H1 (cell line): Measurements from ENCODE around the gene TFF3. TPM values are rescaled to one million over a fixed set of nuclear protein-coding genes. Genes with fewer than 3 reads are reported as not detected.

Experiments used
- CTCF ChIA-PET: fragments of 300-600 bp; sonication (Branson Sonifier 250); formaldehyde crosslinking; loops from one replicate; lab custom pipeline; 2021; ENCODE audit not compliant: partially characterized antibody; lab: Charles Lee
- POLR2A ChIA-PET: fragments of 300-600 bp; sonication (Branson Sonifier 250); formaldehyde crosslinking; loops from one replicate; lab custom pipeline; 2021; ENCODE audit warnings: inconsistent platforms; ENCODE audit not compliant: partially characterized antibody; lab: Charles Lee
- DNase-seq, 2 experiments: peaks; one replicate each; pipeline versions ENCODE4 v3.0.0 to v3.0.0-alpha.2; 2010 to 2022; ENCODE audit warnings: low spot score in 2 of 2, low read depth in 1 of 2, mixed read lengths in 1 of 2
- FAIRE-seq: peaks from 2 replicates; lab custom pipeline; 2011; peaks lifted over from hg19 to GRCh38; lab: Jason Lieb, UNC
- H2AFZ ChIP-seq: 2 replicates; pipeline ENCODE4 v1.8.1; 2012; ENCODE audit warnings: low read length, inconsistent platforms
- H2AK5ac ChIP-seq: 2 replicates; pipeline ENCODE4 v1.6.1; 2013; ENCODE audit warnings: low read depth, low read length
- H2BK120ac ChIP-seq: replicated peaks from 2 replicates; pipeline ENCODE3; 2013; ENCODE audit warnings: low read depth, low read length, inconsistent platforms
- H2BK12ac ChIP-seq: 2 replicates; pipeline ENCODE4 v1.6.1; 2013; ENCODE audit warnings: low read depth, low read length
- H2BK15ac ChIP-seq: 2 replicates; pipeline ENCODE4 v1.6.1; 2013; ENCODE audit warnings: low read length
- H2BK20ac ChIP-seq: 2 replicates; pipeline ENCODE4 v1.6.1; 2013; ENCODE audit warnings: low read length
- H2BK5ac ChIP-seq: 2 replicates; pipeline ENCODE4 v1.6.1; 2013; ENCODE audit warnings: low read depth, low read length
- H3K14ac ChIP-seq: 2 replicates; pipeline ENCODE4 v1.6.1; 2013; ENCODE audit warnings: inconsistent platforms; ENCODE audit not compliant: insufficient read length
- H3K18ac ChIP-seq: 2 replicates; pipeline ENCODE4 v1.6.1; 2013; ENCODE audit warnings: low read length; ENCODE audit errors: extremely low read depth
- H3K23ac ChIP-seq: 2 replicates; pipeline ENCODE4 v1.6.1; 2013; ENCODE audit warnings: inconsistent platforms; ENCODE audit not compliant: insufficient read length
- H3K23me2 ChIP-seq: 2 replicates; pipeline ENCODE4 v1.6.1; 2013; ENCODE audit warnings: low read depth, low read length
- H3K27ac ChIP-seq: 2 replicates; pipeline ENCODE4 v1.6.1; 2011; ENCODE audit warnings: low read depth, low read length, inconsistent platforms
- H3K27me3 ChIP-seq, 4 experiments: replicated peaks in 1 of 4; 1 replicate in 1 of 4; 2 replicates in 3 of 4; pipeline versions ENCODE4 v1.6.1 to v1.8.1; 2011 to 2013; ENCODE audit warnings: low read length in 3 of 4, mild to moderate bottlenecking in 3 of 4, inconsistent platforms in 2 of 4, mixed read lengths in 2 of 4, moderate library complexity in 1 of 4; ENCODE audit not compliant: control insufficient read depth in 3 of 4, insufficient read depth in 3 of 4; ENCODE audit errors: extremely low read depth in 1 of 4
- H3K36me3 ChIP-seq, 4 experiments: 2 replicates each; pipeline versions ENCODE4 v1.6.1 to v1.8.1; 2011 to 2013; ENCODE audit warnings: mild to moderate bottlenecking in 4 of 4, low read length in 3 of 4, moderate library complexity in 2 of 4, control low read depth in 1 of 4, inconsistent platforms in 1 of 4; ENCODE audit not compliant: insufficient read depth in 4 of 4, control insufficient read depth in 2 of 4
- H3K4ac ChIP-seq: replicated peaks from 2 replicates; pipeline ENCODE3; 2013; ENCODE audit warnings: low read length, low read depth, mixed read lengths, inconsistent platforms; ENCODE audit not compliant: insufficient read length
- H3K4me1 ChIP-seq, 4 experiments: replicated peaks in 1 of 4; 1 replicate in 1 of 4; 2 replicates in 3 of 4; pipeline versions ENCODE4 v1.6.1 to v1.8.1; 2011 to 2013; ENCODE audit warnings: low read length in 3 of 4, inconsistent platforms in 2 of 4, mixed read lengths in 1 of 4; ENCODE audit not compliant: insufficient read depth in 4 of 4, control insufficient read depth in 3 of 4
- H3K4me2 ChIP-seq, 2 experiments: 2 replicates each; pipeline versions ENCODE4 v1.6.1 to v1.8.1; 2011 to 2013; ENCODE audit warnings: low read depth in 2 of 2, low read length in 2 of 2, control low read depth in 1 of 2, inconsistent platforms in 1 of 2, mild to moderate bottlenecking in 1 of 2; ENCODE audit not compliant: insufficient read depth in 1 of 2
- H3K4me3 ChIP-seq, 4 experiments: fragments of 200-600, 300-600 bp in 1 of 4; sonication (generic), shearing (Covaris generic), sonication (Bioruptor Twin) in 1 of 4; 2 replicates each; pipeline versions ENCODE4 v1.5.1 to v1.8.1; 2011 to 2016; ENCODE audit warnings: low read length in 4 of 4, low read depth in 3 of 4, control low read depth in 2 of 4, inconsistent platforms in 2 of 4, mild to moderate bottlenecking in 2 of 4, mixed read lengths in 1 of 4, moderate library complexity in 1 of 4; ENCODE audit not compliant: insufficient read depth in 2 of 4; ENCODE audit errors: extremely low read depth in 1 of 4
- H3K56ac ChIP-seq: replicated peaks from 2 replicates; pipeline ENCODE3; 2013; ENCODE audit warnings: low read depth, mild to moderate bottlenecking, mixed read lengths, low read length, inconsistent platforms; ENCODE audit not compliant: insufficient read length
- H3K79me1 ChIP-seq: 2 replicates; pipeline ENCODE4 v1.6.1; 2013; ENCODE audit warnings: low read depth, low read length, control low read depth
- H3K79me2 ChIP-seq, 2 experiments: 2 replicates each; pipeline versions ENCODE4 v1.6.1 to v1.8.1; 2012 to 2013; ENCODE audit warnings: low read length in 2 of 2, mild to moderate bottlenecking in 2 of 2, inconsistent platforms in 1 of 2; ENCODE audit not compliant: insufficient read depth in 2 of 2, control insufficient read depth in 1 of 2
- H3K9ac ChIP-seq, 4 experiments: replicated peaks in 1 of 4; 1 replicate in 1 of 4; 2 replicates in 3 of 4; pipeline versions ENCODE4 v1.6.1 to v1.8.1; 2011 to 2013; ENCODE audit warnings: low read depth in 3 of 4, low read length in 3 of 4, control low read depth in 2 of 4, mild to moderate bottlenecking in 2 of 4, moderate library complexity in 2 of 4, inconsistent platforms in 1 of 4; ENCODE audit errors: extremely low read depth in 1 of 4
- H3K9me3 ChIP-seq, 2 experiments: 2 replicates each; pipeline versions ENCODE4 v1.6.1 to v1.8.1; 2012 to 2013; ENCODE audit warnings: mild to moderate bottlenecking in 2 of 2, moderate library complexity in 2 of 2, control low read depth in 1 of 2, inconsistent platforms in 1 of 2, low read depth in 1 of 2, low read length in 1 of 2, mixed read lengths in 1 of 2; ENCODE audit not compliant: insufficient read depth in 2 of 2
- H4K20me1 ChIP-seq, 2 experiments: replicated peaks in 1 of 2; 2 replicates each; pipeline versions ENCODE3 to v1.8.1; 2011 to 2013; ENCODE audit warnings: inconsistent platforms in 2 of 2, low read length in 2 of 2, mild to moderate bottlenecking in 1 of 2; ENCODE audit not compliant: insufficient read depth in 2 of 2, control insufficient read depth in 1 of 2
- H4K5ac ChIP-seq: 2 replicates; pipeline ENCODE4 v1.6.1; 2013; ENCODE audit warnings: low read length, low read depth, mixed read lengths, inconsistent platforms; ENCODE audit not compliant: insufficient read length
- H4K8ac ChIP-seq: 2 replicates; pipeline ENCODE4 v1.8.0; 2013; ENCODE audit warnings: mild to moderate bottlenecking, moderate library complexity, low read length, inconsistent platforms; ENCODE audit not compliant: insufficient read depth; ENCODE audit errors: extremely low read depth
- H4K91ac ChIP-seq: replicated peaks from 2 replicates; pipeline ENCODE3; 2013; ENCODE audit warnings: low read length, mixed read lengths, inconsistent platforms; ENCODE audit not compliant: insufficient read length
- BACH1 ChIP-seq: IDR thresholded peaks from 2 replicates; pipeline ENCODE4 v1.6.1; 2012; ENCODE audit warnings: low read length, improper control_type of control experiment
- SIN3A ChIP-seq, 2 experiments: IDR thresholded peaks in 1 of 2; conservative IDR thresholded peaks in 1 of 2; 2 replicates each; pipeline ENCODE4 v1.6.1; 2011 to 2012; ENCODE audit warnings: low read length in 2 of 2, improper control_type of control experiment in 1 of 2, low read depth in 1 of 2, mild to moderate bottlenecking in 1 of 2
- SP1 ChIP-seq: IDR thresholded peaks from 2 replicates; pipeline ENCODE4 v1.6.1; 2011; ENCODE audit warnings: low read depth, low read length
- WGBS, 2 experiments: shearing (Covaris generic) in 1 of 2; methylation state at CpG; one replicate each; pipeline versions ENCODE4 v1.1.6 to v1.1.7; 2013 to 2015; ENCODE audit warnings: low lambda C conversion rate in 2 of 2, mixed read lengths in 2 of 2, inconsistent platforms in 1 of 2, low coverage in 1 of 2, missing lambda C conversion rate in 1 of 2; ENCODE audit not compliant: insufficient replicate concordance in 2 of 2, insufficient coverage in 1 of 2, insufficient read length in 1 of 2; ENCODE audit errors: extremely low coverage in 1 of 2, missing lambda C conversion rate in 1 of 2; 5-methylcytosine and 5-hydroxymethylcytosine counted together
- polyA plus RNA-seq, 7 experiments: library from polyadenylated mRNA; depleted of rRNA in 3 of 7; stranded (reverse) in 5 of 7; unstranded in 2 of 7; fragments of >200 nt in 5 of 7; fragments of 200-250 nt in 2 of 7; gene quantifications; 1 replicate in 5 of 7; 2 replicates in 1 of 7; 4 replicates in 1 of 7; pipeline versions ENCODE4 v1.2.1 to v1.2.3, GENCODE V29; 2011 to 2013; ENCODE audit warnings: missing spikeins in 2 of 7, mixed read lengths in 2 of 7
- total RNA-seq: library from RNA; stranded (reverse); fragmentation: NEBNext Ultra II Directional; extraction: Animal tissue kit (Norgen Biotek cat#: 25700); gene quantifications from 2 replicates; pipeline ENCODE4 v1.2.1, GENCODE V29; 2021

Gene TFF3
- total and polyA plus RNA-seq, 2 of the 8 experiments (the other 6 are each of a cell fraction or from before 2014, with no cell fraction given), result 1.7 to 6.7 TPM

DNA sequence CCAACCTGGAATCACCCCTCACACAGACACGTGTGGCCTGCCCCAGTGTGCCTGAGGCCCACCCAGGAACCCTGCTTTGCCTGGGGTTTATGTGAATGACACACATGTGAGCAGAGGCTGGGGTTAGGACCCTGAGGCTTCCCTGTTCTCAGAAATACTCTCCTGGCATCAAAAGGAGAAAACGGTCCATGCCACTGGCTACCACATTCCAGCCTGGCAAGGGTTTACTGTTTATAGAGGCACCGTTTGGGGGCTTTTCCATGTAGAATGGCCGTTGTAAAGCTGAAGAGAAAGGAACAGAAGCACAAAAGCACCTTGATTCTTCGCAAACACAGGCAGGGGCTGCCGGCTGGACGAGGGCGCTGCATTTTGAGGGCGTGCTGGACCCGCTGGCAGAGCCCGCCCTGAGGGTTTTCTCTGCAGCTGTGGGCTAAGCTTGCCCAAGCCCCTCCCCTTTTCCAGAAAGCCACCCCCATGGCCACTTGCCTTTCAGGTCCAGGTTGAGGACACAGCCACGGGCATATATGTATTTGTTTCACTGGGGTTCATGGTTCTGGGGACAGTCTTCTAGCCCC is 13.0 kb downstream of the TFF3 start:
- Histone ChIP-seq H3K18ac (no peak overlapping the region), H3K27me3 (no peaks in the 10 kb centered on the region), H3K27ac (no peak overlapping the region), H3K4ac (no peak overlapping the region), H3K79me2 (no peaks in the 10 kb centered on the region), H4K91ac (no peak overlapping the region), H3K4me3 (no peak overlapping the region), H3K9ac (no peak overlapping the region), H4K8ac (no peak overlapping the region), H2AFZ (no peak overlapping the region), H2BK12ac (no peak overlapping the region), H3K23ac (no peak overlapping the region), H2AK5ac (no peak overlapping the region), H3K23me2 (no peaks in the 10 kb centered on the region), H3K36me3 (no peaks in the 10 kb centered on the region), H2BK120ac (no peak overlapping the region), H3K56ac (no peak overlapping the region), H3K9me3 (no peaks in the 10 kb centered on the region), H3K14ac (no peak overlapping the region), H2BK15ac (no peak overlapping the region), H4K20me1 (no peaks in the 10 kb centered on the region), H3K4me1 (no peaks in the 10 kb centered on the region), H2BK5ac (no peak overlapping the region), H3K79me1 (no peaks in the 10 kb centered on the region), H4K5ac (no peak overlapping the region), H2BK20ac (no peak overlapping the region), H3K4me2 (no peak overlapping the region)
- TF ChIP-seq SIN3A (conservative IDR thresholded peaks at IDR 0.05 in 1 of 2, IDR thresholded peaks at IDR 0.05 in 1 of 2; ENCODE audit: low read depth in 1 of 2, low read length in 2 of 2) (no peak), BACH1 (no peak), SP1 (no peak)
- CTCF ChIA-PET, result interaction anchor here (0.6 to 6.5 kb wide), 6 partner anchors 9 to 218 kb away, joined by 3 to 36 read pairs (median 4); no protein-coding TSS in a partner anchor
- no peak for FAIRE-seq
- no peak for DNase-seq
- POLR2A ChIA-PET, result interaction anchor here (1.0 kb wide), 1 partner anchor 41 kb away, joined by 3 read pairs; no protein-coding TSS in a partner anchor
- 86% methylated on average over 12 of the region's 12 CpGs; no CpG with 5 or more reads in 1 of the 2 experiments for WGBS, 2 experiments
